Osteocyte (in vitro differentiated cells): ENCODE measurements around the gene MSX1. TPM values are rescaled to one million over a fixed set of nuclear protein-coding genes. Genes with fewer than 3 reads are reported as not detected.

Source experiments
- DNase-seq: peaks from one replicate; pipeline ENCODE4 v3.0.0; 2021; ENCODE audit warnings: mixed read lengths; ENCODE audit not compliant: unreplicated experiment; ENCODE audit errors: extremely low spot score
- H3K27ac Mint-ChIP-seq: one replicate; pipeline ENCODE4 v1.8.0; 2021; ENCODE audit warnings: mild to moderate bottlenecking, mixed read lengths; ENCODE audit not compliant: unreplicated experiment
- H3K27me3 Mint-ChIP-seq: one replicate; pipeline ENCODE4 v1.8.0; 2021; ENCODE audit warnings: mixed read lengths; ENCODE audit not compliant: unreplicated experiment
- H3K36me3 Mint-ChIP-seq: one replicate; pipeline ENCODE4 v1.8.0; 2021; ENCODE audit warnings: mixed read lengths; ENCODE audit not compliant: unreplicated experiment
- H3K4me1 Mint-ChIP-seq: one replicate; pipeline ENCODE4 v1.8.0; 2021; ENCODE audit warnings: mixed read lengths; ENCODE audit not compliant: unreplicated experiment
- H3K4me3 Mint-ChIP-seq: one replicate; pipeline ENCODE4 v1.8.0; 2021; ENCODE audit warnings: mild to moderate bottlenecking, moderate library complexity, mixed read lengths; ENCODE audit not compliant: unreplicated experiment
- H3K9me3 Mint-ChIP-seq: one replicate; pipeline ENCODE4 v1.8.0; 2021; ENCODE audit warnings: mixed read lengths; ENCODE audit not compliant: unreplicated experiment
- CTCF ChIP-seq: fragments of 200-600 bp; sonication (generic); IDR thresholded peaks from 2 replicates; pipeline ENCODE4 v1.5.0; 2021; ENCODE audit warnings: antibody characterized with exemption, mild to moderate bottlenecking, moderate library complexity
- total RNA-seq: library from RNA; stranded (reverse); gene quantifications from 2 replicates; pipeline ENCODE4 v1.2.1, GENCODE V29; 2021

Gene MSX1
- total RNA-seq, 1 donor from 2014 or later: 3.5 TPM

GRCh38 chr4:4899202-4899925, 39.9 kb downstream of the MSX1 start:
- no peak for TF ChIP-seq CTCF
- no peak overlapping the region for H3K4me3 Mint-ChIP-seq
- H3K36me3 Mint-ChIP-seq: no peaks in the 10 kb centered on the region
- H3K27ac Mint-ChIP-seq: no peak overlapping the region
- H3K9me3 Mint-ChIP-seq: no peaks in the 10 kb centered on the region
- H3K27me3 Mint-ChIP-seq: peaks cover 64% of the 10 kb centered on the region
- no peak for DNase-seq
- H3K4me1 Mint-ChIP-seq: no peaks in the 10 kb centered on the region

GRCh38 chr4:4901877-4902276, 42.4 kb downstream of the MSX1 start:
- peaks cover 69% of the 10 kb centered on the region for H3K27me3 Mint-ChIP-seq
- TF ChIP-seq CTCF: peak; percentile 24
- no peak overlapping the region for H3K27ac Mint-ChIP-seq
- no peaks in the 10 kb centered on the region for H3K9me3 Mint-ChIP-seq
- no peaks in the 10 kb centered on the region for H3K4me1 Mint-ChIP-seq
- no peak for DNase-seq
- no peaks in the 10 kb centered on the region for H3K36me3 Mint-ChIP-seq
- no peak overlapping the region for H3K4me3 Mint-ChIP-seq

- peak; percentile 36 for DNase-seq
- H3K4me3 Mint-ChIP-seq: no peak overlapping the region
- no peaks in the 10 kb centered on the region for H3K9me3 Mint-ChIP-seq
- H3K27me3 Mint-ChIP-seq: peaks cover 39% of the 10 kb centered on the region
- no peak overlapping the region for H3K27ac Mint-ChIP-seq
- TF ChIP-seq CTCF: no peak
- no peaks in the 10 kb centered on the region for H3K36me3 Mint-ChIP-seq
- no peaks in the 10 kb centered on the region for H3K4me1 Mint-ChIP-seq
Measured at GRCh38 chr4:4912155-4912554, 52.7 kb downstream of the MSX1 start.

GRCh38 chr4:4913147-4913561, 53.7 kb downstream of the MSX1 start:
- Mint-ChIP-seq H3K27ac (no peak overlapping the region), H3K4me1 (no peaks in the 10 kb centered on the region), H3K27me3 (peaks cover 31% of the 10 kb centered on the region), H3K4me3 (no peak overlapping the region), H3K9me3 (no peaks in the 10 kb centered on the region), H3K36me3 (no peaks in the 10 kb centered on the region)
- peak; percentile 44 for DNase-seq
- TF ChIP-seq CTCF: no peak

Other genes starting within 250 kb of the MSX1 start
- gene CYTL1, start 159.8 kb downstream of the MSX1 start, total RNA-seq: 82.4 and 86.8 TPM in 2 replicates
- gene STK32B, start 191.8 kb downstream of the MSX1 start, total RNA-seq: 44.3 and 46.9 TPM in 2 replicates